Activated CD4-positive, CD25-positive, alpha-beta regulatory T cell treated with anti-CD3 and anti-CD28 coated beads, Interleukin-2, amount 50 U/mL, for 72 hours (primary cell): Measurements from ENCODE around the gene SLC26A9.
"Not testable (repeated sequence)": the region's sequence is repeated elsewhere in the genome, so short reads cannot be mapped to it uniquely, and the experiment has no call there.

ENCODE experiments used
- DNase-seq: peaks from one replicate; pipeline ENCODE4 v3.0.0; 2021

SLC26A9 gene

GRCh38 chr1:205883792-205884191 is 59.5 kb downstream of the SLC26A9 start:
- no peak for DNase-seq

- DNase-seq = no peak
Measured at GRCh38 chr1:205880923-205881322, 62.3 kb downstream of the SLC26A9 start.

- no peak for DNase-seq
Measured at GRCh38 chr1:205879974-205880373, 63.3 kb downstream of the SLC26A9 start.

GRCh38 chr1:205878026-205878425 is 65.2 kb downstream of the SLC26A9 start:
- DNase-seq = no peak

GRCh38 chr1:205873148-205873547 is 70.1 kb downstream of the SLC26A9 start:
- DNase-seq = not testable (repeated sequence)

- DNase-seq = no peak
Measured at GRCh38 chr1:205870236-205870635, 73.0 kb downstream of the SLC26A9 start.
